GM12878 (cell line): ENCODE data around the gene TYROBP. TPM values are rescaled to one million over a fixed set of nuclear protein-coding genes. Genes with fewer than 3 reads are reported as not detected.
A peak's percentile ranks its signal among the peaks of the same experiment; 100 is the strongest.

Experiments used
- ATAC-seq: fragments of 200-7000 bp; cut with Tn5 transposase; 3 replicates; pipeline ENCODE4 v1.9.1; 2020; ENCODE audit warnings: mild to moderate bottlenecking, moderate library complexity
- BruUV-seq: library from RNA; stranded (reverse); fragments of 400-500 nt; replicated peaks from 2 replicates; lab custom pipeline; 2021; lab: Mats Ljungman, UMichigan
- CTCF ChIA-PET: fragments of 300-600 bp; sonication (Branson Sonifier 250); formaldehyde crosslinking; extraction: SDS; loops from one replicate; lab custom pipeline; 2021; ENCODE audit warnings: inconsistent platforms; lab: Yijun Ruan, JAX
- POLR2A ChIA-PET: fragments of 350-600 bp; formaldehyde crosslinking; extraction: SDS; loops from one replicate; lab custom pipeline; 2021; ENCODE audit warnings: inconsistent platforms; lab: Charles Lee
- RAD21 ChIA-PET: fragments of 300-600 bp; sonication (Branson Sonifier 250); formaldehyde crosslinking; loops from one replicate; lab custom pipeline; 2023; ENCODE audit warnings: antibody characterized with exemption; ENCODE audit not compliant: unreplicated experiment; lab: Charles Lee
- SMC1A ChIA-PET: fragments of 300-600 bp; sonication (Branson Sonifier 250); formaldehyde crosslinking; loops from one replicate; lab custom pipeline; 2023; ENCODE audit not compliant: unreplicated experiment, uncharacterized antibody; lab: Charles Lee
- DNase-seq: peaks from one replicate; pipeline ENCODE4 v3.0.0-alpha.2; 2011; ENCODE audit warnings: low read depth, low spot score
- FAIRE-seq: peaks from 3 replicates; lab custom pipeline; 2011; peaks lifted over from hg19 to GRCh38; lab: Jason Lieb, UNC
- H2AFZ ChIP-seq: 2 replicates; pipeline ENCODE4 v1.6.0; 2011; ENCODE audit warnings: low read depth, low read length, control low read depth; ENCODE audit not compliant: control insufficient read depth
- H3K27ac ChIP-seq: 2 replicates; pipeline ENCODE4 v1.5.1; 2011; ENCODE audit warnings: control low read depth; ENCODE audit not compliant: control insufficient read depth, insufficient read depth
- H3K27me3 ChIP-seq, 2 experiments: replicated peaks in 1 of 2; 2 replicates each; pipeline versions ENCODE4 v1.6.0 to v1.6.1; 2011; ENCODE audit warnings: low read length in 1 of 2; ENCODE audit not compliant: control insufficient read depth in 2 of 2, insufficient read depth in 2 of 2
- H3K36me3 ChIP-seq, 2 experiments: 2 replicates each; pipeline ENCODE4 v1.5.1; 2011; ENCODE audit warnings: low read length in 1 of 2; ENCODE audit not compliant: control insufficient read depth in 2 of 2, insufficient read depth in 2 of 2
- H3K4me1 ChIP-seq: 2 replicates; pipeline ENCODE4 v1.6.1; 2011; ENCODE audit warnings: mild to moderate bottlenecking, low read length, moderate library complexity, mixed read lengths; ENCODE audit not compliant: control insufficient read depth, insufficient read depth
- H3K4me2 ChIP-seq: 2 replicates; pipeline ENCODE4 v1.6.0; 2011; ENCODE audit warnings: control low read depth; ENCODE audit not compliant: control insufficient read depth, insufficient read depth
- H3K4me3 ChIP-seq: fragments of 200-600 bp; sonication (generic); 2 replicates; pipeline ENCODE4 v1.5.1; 2016
- H3K79me2 ChIP-seq: 2 replicates; pipeline ENCODE4 v1.6.0; 2011; ENCODE audit warnings: low read length; ENCODE audit not compliant: control insufficient read depth, insufficient read depth
- H3K9ac ChIP-seq: 2 replicates; pipeline ENCODE4 v1.8.0; 2011; ENCODE audit warnings: low read length, control low read depth, mixed read lengths; ENCODE audit not compliant: control insufficient read depth, insufficient read depth
- H3K9me3 ChIP-seq: replicated peaks from 3 replicates; pipeline ENCODE4 v1.5.1; 2011; ENCODE audit warnings: mild to moderate bottlenecking, low read length; ENCODE audit not compliant: control insufficient read depth, insufficient read depth
- H4K20me1 ChIP-seq: 2 replicates; pipeline ENCODE4 v1.6.0; 2011; ENCODE audit not compliant: control insufficient read depth, insufficient read depth
- CBFB ChIP-seq: IDR thresholded peaks from 2 replicates; pipeline ENCODE4 v1.6.1; 2016; ENCODE audit warnings: antibody characterized with exemption, low read depth
- CHD4 ChIP-seq: fragments of 200-600 bp; sonication (generic); IDR thresholded peaks from 2 replicates; pipeline ENCODE4 v1.6.1; 2016; ENCODE audit warnings: mild to moderate bottlenecking
- FOS ChIP-seq: IDR thresholded peaks from 3 replicates; pipeline ENCODE4 v1.6.1; 2011; ENCODE audit warnings: borderline replicate concordance; ENCODE audit not compliant: insufficient read length; ENCODE audit errors: extremely low read depth
- LARP7 ChIP-seq: fragments of 450-650 bp; IDR thresholded peaks from 2 replicates; pipeline ENCODE4 v1.6.1; 2017; ENCODE audit warnings: mild to moderate bottlenecking
- POLR2AphosphoS2 ChIP-seq: IDR thresholded peaks from 2 replicates; pipeline ENCODE4 v1.6.1; 2011; ENCODE audit warnings: low read depth, mild to moderate bottlenecking, low read length, improper control_type of control experiment, moderate library complexity
- WGBS: methylation state at CpG from one replicate; pipeline ENCODE4 v1.1.6; 2016; ENCODE audit warnings: low lambda C conversion rate; ENCODE audit not compliant: insufficient replicate concordance, insufficient coverage; ENCODE audit errors: missing lambda C conversion rate; 5-methylcytosine and 5-hydroxymethylcytosine counted together
- in situ Hi-C: fragments of 300-500 bp; cut with MboI; formaldehyde crosslinking; loops from 9 replicates; pipeline ENCODE4 v1.14.3; 2018; ENCODE audit warnings: mixed read lengths
- intact Hi-C: fragments of 100-400 bp; cut with micrococcal nuclease; formaldehyde crosslinking; loops from one replicate; pipeline ENCODE4 v1.14.2; 2022; ENCODE audit not compliant: unreplicated experiment
- polyA plus RNA-seq, 11 experiments: library from polyadenylated mRNA; depleted of rRNA in 4 of 11; unstranded in 6 of 11; stranded (reverse) in 5 of 11; fragments of >200 nt; fragmentation: Nextera tagmentation in 4 of 11; fragmentation: Illumina TruSeq in 1 of 11; extraction: Ambion mirVana in 4 of 11; extraction: Trizol in 1 of 11; gene quantifications; 1 replicate in 1 of 11; 2 replicates in 10 of 11; pipeline versions ENCODE4 v1.2.1 to v1.2.3, GENCODE V29; 2011 to 2016; ENCODE audit warnings: inconsistent platforms in 2 of 11, missing spikeins in 2 of 11, low read depth in 1 of 11
- small RNA-seq: library from RNA; depleted of rRNA; stranded (forward); fragments of <200 nt; gene quantifications from one replicate; pipeline ENCODE3, GENCODE V24; 2014
- total RNA-seq, 4 experiments: library from RNA; depleted of rRNA in 3 of 4; stranded (reverse); fragments of >200 nt in 3 of 4; fragmentation: Illumina TruSeq in 1 of 4; extraction: Trizol in 1 of 4; gene quantifications; 2 replicates each; pipeline versions ENCODE4 v1.2.1 to v1.2.3, GENCODE V29; 2013 to 2021
- TF ChIP-seq, protein P1 (sequence below): IDR thresholded peaks from 2 replicates; pipeline ENCODE4 v1.6.1; 2012; ENCODE audit warnings: low read depth, low read length, improper control_type of control experiment
- TF ChIP-seq, protein P2 (sequence below): IDR thresholded peaks from 2 replicates; pipeline ENCODE4 v1.6.1; 2012; ENCODE audit warnings: improper control_type of control experiment, low read depth, low read length; ENCODE audit not compliant: insufficient replicate concordance

TYROBP gene
- total and polyA plus RNA-seq, 10 of the 15 experiments (the other 5 are each of a cell fraction or from before 2014, with no cell fraction given), result 0.33 to 2.4 (median 0.58) TPM; not detected in 2

DNA sequence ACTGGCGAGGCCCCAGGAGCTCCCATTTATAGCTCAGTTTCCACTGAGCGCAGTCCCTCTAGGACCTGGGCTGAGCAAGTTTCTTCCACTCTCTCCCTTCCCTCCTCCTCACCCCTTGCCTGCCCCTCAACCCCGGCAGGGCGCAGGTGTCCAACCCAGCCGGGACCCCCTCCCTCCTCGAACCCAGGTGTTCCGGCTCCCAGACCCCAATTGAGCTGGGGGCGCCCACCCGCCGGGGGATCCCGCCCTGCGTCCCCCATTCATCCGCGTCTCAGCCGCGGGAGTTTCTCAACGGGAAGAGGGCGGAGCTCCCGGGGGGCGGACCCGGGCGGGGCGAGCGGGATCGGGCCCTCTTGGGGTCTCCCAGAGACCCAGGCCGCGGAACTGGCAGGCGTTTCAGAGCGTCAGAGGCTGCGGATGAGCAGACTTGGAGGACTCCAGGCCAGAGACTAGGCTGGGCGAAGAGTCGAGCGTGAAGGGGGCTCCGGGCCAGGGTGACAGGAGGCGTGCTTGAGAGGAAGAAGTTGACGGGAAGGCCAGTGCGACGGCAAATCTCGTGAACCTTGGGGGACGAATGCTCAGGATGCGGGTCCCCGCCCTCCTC lies 51.4 kb downstream of the TYROBP start, which contains the start of gene KIRREL2:
Gene KIRREL2 (plus strand): TSS at position 366 of the 604 bp plus-strand sequence. CDS start 209 bp downstream, at position 575.
- Histone ChIP-seq H3K9me3 (no peaks in the 10 kb centered on the region), H3K36me3 (no peaks in the 10 kb centered on the region), H2AFZ (peak within 1 kb of the TSS; percentile 72), H3K79me2 (no peaks in the 10 kb centered on the region), H4K20me1 (no peaks in the 10 kb centered on the region), H3K9ac (no peak within 1 kb of the TSS; the same call in 1 of the 2 replicates), H3K4me3 (peak within 1 kb of the TSS; percentile 68), H3K27ac (no peak within 1 kb of the TSS), H3K4me2 (peak within 1 kb of the TSS; percentile 90), H3K27me3 (peaks cover 14 to 16% of the 10 kb centered on the region in 2 experiments; a peak in 3 of 4 replicates), H3K4me1 (peaks cover 3% of the 10 kb centered on the region; the same call in 1 of the 2 replicates)
- ATAC-seq, result peak; percentile 59
- in situ Hi-C loops (no loop called here), intact Hi-C loops (no loop called here)
- ChIA-PET SMC1A (no interaction called here), RAD21 (no interaction called here), POLR2A (no interaction called here), CTCF (no interaction called here)
- no peak for TF ChIP-seq CHD4
- no peak for TF ChIP-seq FOS
- no peak for TF ChIP-seq POLR2AphosphoS2
- TF ChIP-seq CBFB, result no peak
- TF ChIP-seq, protein P1, sequence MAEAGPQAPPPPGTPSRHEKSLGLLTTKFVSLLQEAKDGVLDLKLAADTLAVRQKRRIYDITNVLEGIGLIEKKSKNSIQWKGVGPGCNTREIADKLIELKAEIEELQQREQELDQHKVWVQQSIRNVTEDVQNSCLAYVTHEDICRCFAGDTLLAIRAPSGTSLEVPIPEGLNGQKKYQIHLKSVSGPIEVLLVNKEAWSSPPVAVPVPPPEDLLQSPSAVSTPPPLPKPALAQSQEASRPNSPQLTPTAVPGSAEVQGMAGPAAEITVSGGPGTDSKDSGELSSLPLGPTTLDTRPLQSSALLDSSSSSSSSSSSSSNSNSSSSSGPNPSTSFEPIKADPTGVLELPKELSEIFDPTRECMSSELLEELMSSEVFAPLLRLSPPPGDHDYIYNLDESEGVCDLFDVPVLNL, result no peak
- no peak for TF ChIP-seq LARP7
- TF ChIP-seq, protein P2, sequence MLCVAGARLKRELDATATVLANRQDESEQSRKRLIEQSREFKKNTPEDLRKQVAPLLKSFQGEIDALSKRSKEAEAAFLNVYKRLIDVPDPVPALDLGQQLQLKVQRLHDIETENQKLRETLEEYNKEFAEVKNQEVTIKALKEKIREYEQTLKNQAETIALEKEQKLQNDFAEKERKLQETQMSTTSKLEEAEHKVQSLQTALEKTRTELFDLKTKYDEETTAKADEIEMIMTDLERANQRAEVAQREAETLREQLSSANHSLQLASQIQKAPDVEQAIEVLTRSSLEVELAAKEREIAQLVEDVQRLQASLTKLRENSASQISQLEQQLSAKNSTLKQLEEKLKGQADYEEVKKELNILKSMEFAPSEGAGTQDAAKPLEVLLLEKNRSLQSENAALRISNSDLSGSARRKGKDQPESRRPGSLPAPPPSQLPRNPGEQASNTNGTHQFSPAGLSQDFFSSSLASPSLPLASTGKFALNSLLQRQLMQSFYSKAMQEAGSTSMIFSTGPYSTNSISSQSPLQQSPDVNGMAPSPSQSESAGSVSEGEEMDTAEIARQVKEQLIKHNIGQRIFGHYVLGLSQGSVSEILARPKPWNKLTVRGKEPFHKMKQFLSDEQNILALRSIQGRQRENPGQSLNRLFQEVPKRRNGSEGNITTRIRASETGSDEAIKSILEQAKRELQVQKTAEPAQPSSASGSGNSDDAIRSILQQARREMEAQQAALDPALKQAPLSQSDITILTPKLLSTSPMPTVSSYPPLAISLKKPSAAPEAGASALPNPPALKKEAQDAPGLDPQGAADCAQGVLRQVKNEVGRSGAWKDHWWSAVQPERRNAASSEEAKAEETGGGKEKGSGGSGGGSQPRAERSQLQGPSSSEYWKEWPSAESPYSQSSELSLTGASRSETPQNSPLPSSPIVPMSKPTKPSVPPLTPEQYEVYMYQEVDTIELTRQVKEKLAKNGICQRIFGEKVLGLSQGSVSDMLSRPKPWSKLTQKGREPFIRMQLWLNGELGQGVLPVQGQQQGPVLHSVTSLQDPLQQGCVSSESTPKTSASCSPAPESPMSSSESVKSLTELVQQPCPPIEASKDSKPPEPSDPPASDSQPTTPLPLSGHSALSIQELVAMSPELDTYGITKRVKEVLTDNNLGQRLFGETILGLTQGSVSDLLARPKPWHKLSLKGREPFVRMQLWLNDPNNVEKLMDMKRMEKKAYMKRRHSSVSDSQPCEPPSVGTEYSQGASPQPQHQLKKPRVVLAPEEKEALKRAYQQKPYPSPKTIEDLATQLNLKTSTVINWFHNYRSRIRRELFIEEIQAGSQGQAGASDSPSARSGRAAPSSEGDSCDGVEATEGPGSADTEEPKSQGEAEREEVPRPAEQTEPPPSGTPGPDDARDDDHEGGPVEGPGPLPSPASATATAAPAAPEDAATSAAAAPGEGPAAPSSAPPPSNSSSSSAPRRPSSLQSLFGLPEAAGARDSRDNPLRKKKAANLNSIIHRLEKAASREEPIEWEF, result no peak
- no peak for FAIRE-seq
- DNase-seq, result no peak
- no TSS peak for BruUV-seq
- WGBS, result 2% methylated on average over 26 of the region's 42 CpGs

Small RNA genes lying within 50 kb of the gene (small RNA-seq; reads per million reads assigned to genes)
- gene AF038458.1, result not detected
- not detected for gene RN7SL402P

Other genes with a start within 250 kb of the TYROBP start
Only the 7 nearest of the 28 such genes appear.
- gene NPHS1, start 55.8 kb downstream of the TYROBP start, total RNA-seq (2014; rRNA removed), result not detected in 2 replicates
- gene NPHS1, start 55.8 kb downstream of the TYROBP start, total RNA-seq (2014; rRNA removed; fragmentation: Illumina TruSeq; extraction: Trizol), result not detected in 2 replicates
- gene NPHS1, start 55.8 kb downstream of the TYROBP start, total RNA-seq (2021), result not detected in 2 replicates
- not detected in 2 replicates for gene NPHS1, start 55.8 kb downstream of the TYROBP start, polyA plus RNA-seq (2011; rRNA removed)
- not detected in 2 replicates for gene NPHS1, start 55.8 kb downstream of the TYROBP start, polyA plus RNA-seq (2014; fragmentation: Illumina TruSeq; extraction: Trizol)
- gene NPHS1, start 55.8 kb downstream of the TYROBP start, polyA plus RNA-seq (2014; fragmentation: Nextera tagmentation; extraction: Ambion mirVana), result not detected
- gene NPHS1, start 55.8 kb downstream of the TYROBP start, polyA plus RNA-seq (2014; rRNA removed), result not detected in 2 replicates
- not detected for gene NPHS1, start 55.8 kb downstream of the TYROBP start, polyA plus RNA-seq (2016; fragmentation: Nextera tagmentation; extraction: Ambion mirVana)
- not detected in 2 replicates for gene KIRREL2, start 51.4 kb downstream of the TYROBP start, total RNA-seq (2014; rRNA removed)
- not detected in 2 replicates for gene KIRREL2, start 51.4 kb downstream of the TYROBP start, total RNA-seq (2014; rRNA removed; fragmentation: Illumina TruSeq; extraction: Trizol)
- gene KIRREL2, start 51.4 kb downstream of the TYROBP start, total RNA-seq (2021), result not detected in 2 replicates
- gene KIRREL2, start 51.4 kb downstream of the TYROBP start, polyA plus RNA-seq (2011; rRNA removed), result 0.03 TPM in 1 of 2 replicates, not detected in the other
- gene KIRREL2, start 51.4 kb downstream of the TYROBP start, polyA plus RNA-seq (2014; fragmentation: Illumina TruSeq; extraction: Trizol), result 0.08 TPM in 1 of 2 replicates, not detected in the other
- not detected for gene KIRREL2, start 51.4 kb downstream of the TYROBP start, polyA plus RNA-seq (2014; fragmentation: Nextera tagmentation; extraction: Ambion mirVana)
- 0.06 TPM in 1 of 2 replicates, not detected in the other for gene KIRREL2, start 51.4 kb downstream of the TYROBP start, polyA plus RNA-seq (2014; rRNA removed)
- not detected for gene KIRREL2, start 51.4 kb downstream of the TYROBP start, polyA plus RNA-seq (2016; fragmentation: Nextera tagmentation; extraction: Ambion mirVana)
- gene APLP1, start 39.7 kb downstream of the TYROBP start, total RNA-seq (2014; rRNA removed), result 1.0 and 1.9 TPM in 2 replicates
- gene APLP1, start 39.7 kb downstream of the TYROBP start, total RNA-seq (2014; rRNA removed; fragmentation: Illumina TruSeq; extraction: Trizol), result 0.45 TPM in 1 of 2 replicates, not detected in the other
- gene APLP1, start 39.7 kb downstream of the TYROBP start, total RNA-seq (2021), result 0.51 and 1.5 TPM in 2 replicates
- 1.3 and 2.2 TPM in 2 replicates for gene APLP1, start 39.7 kb downstream of the TYROBP start, polyA plus RNA-seq (2011; rRNA removed)
- 0.91 TPM in 1 of 2 replicates, not detected in the other for gene APLP1, start 39.7 kb downstream of the TYROBP start, polyA plus RNA-seq (2014; fragmentation: Illumina TruSeq; extraction: Trizol)
- gene APLP1, start 39.7 kb downstream of the TYROBP start, polyA plus RNA-seq (2014; fragmentation: Nextera tagmentation; extraction: Ambion mirVana), result under 1 TPM in 1 of 2 experiments, not detected in 1; 0.07 TPM
- 0.62 and 0.83 TPM in 2 replicates for gene APLP1, start 39.7 kb downstream of the TYROBP start, polyA plus RNA-seq (2014; rRNA removed)
- 1 to 10 TPM; 1.2 to 1.8 TPM for gene APLP1, start 39.7 kb downstream of the TYROBP start, polyA plus RNA-seq (2016; fragmentation: Nextera tagmentation; extraction: Ambion mirVana)
- gene NFKBID, start 7.8 kb downstream of the TYROBP start, total RNA-seq (2014; rRNA removed), result 32.0 and 36.3 TPM in 2 replicates
- gene NFKBID, start 7.8 kb downstream of the TYROBP start, total RNA-seq (2014; rRNA removed; fragmentation: Illumina TruSeq; extraction: Trizol), result 13.4 and 13.8 TPM in 2 replicates
- 30.3 and 36.9 TPM in 2 replicates for gene NFKBID, start 7.8 kb downstream of the TYROBP start, total RNA-seq (2021)
- gene NFKBID, start 7.8 kb downstream of the TYROBP start, polyA plus RNA-seq (2011; rRNA removed), result 5.9 and 12.3 TPM in 2 replicates
- 18.0 and 25.1 TPM in 2 replicates for gene NFKBID, start 7.8 kb downstream of the TYROBP start, polyA plus RNA-seq (2014; fragmentation: Illumina TruSeq; extraction: Trizol)
- gene NFKBID, start 7.8 kb downstream of the TYROBP start, polyA plus RNA-seq (2014; fragmentation: Nextera tagmentation; extraction: Ambion mirVana), result 1 to 10 TPM; 3.0 to 3.8 TPM
- gene NFKBID, start 7.8 kb downstream of the TYROBP start, polyA plus RNA-seq (2014; rRNA removed), result 46.7 and 53.3 TPM in 2 replicates
- gene NFKBID, start 7.8 kb downstream of the TYROBP start, polyA plus RNA-seq (2016; fragmentation: Nextera tagmentation; extraction: Ambion mirVana), result 10 to 100 TPM; 16.6 to 19.5 TPM
- gene HCST, start 5.8 kb downstream of the TYROBP start, total RNA-seq (2014; rRNA removed), result 27.3 and 33.3 TPM in 2 replicates
- gene HCST, start 5.8 kb downstream of the TYROBP start, total RNA-seq (2014; rRNA removed; fragmentation: Illumina TruSeq; extraction: Trizol), result 25.5 and 26.1 TPM in 2 replicates
- 28.6 and 30.7 TPM in 2 replicates for gene HCST, start 5.8 kb downstream of the TYROBP start, total RNA-seq (2021)
- gene HCST, start 5.8 kb downstream of the TYROBP start, polyA plus RNA-seq (2011; rRNA removed), result 9.8 and 13.3 TPM in 2 replicates
- 3.0 and 7.5 TPM in 2 replicates for gene HCST, start 5.8 kb downstream of the TYROBP start, polyA plus RNA-seq (2014; fragmentation: Illumina TruSeq; extraction: Trizol)
- 10 to 100 TPM; 34.0 to 40.4 TPM for gene HCST, start 5.8 kb downstream of the TYROBP start, polyA plus RNA-seq (2014; fragmentation: Nextera tagmentation; extraction: Ambion mirVana)
- 79.6 and 82.0 TPM in 2 replicates for gene HCST, start 5.8 kb downstream of the TYROBP start, polyA plus RNA-seq (2014; rRNA removed)
- gene HCST, start 5.8 kb downstream of the TYROBP start, polyA plus RNA-seq (2016; fragmentation: Nextera tagmentation; extraction: Ambion mirVana), result 10 to 100 TPM; 41.9 to 48.2 TPM
- gene LRFN3, start 28.1 kb upstream of the TYROBP start, total RNA-seq (2014; rRNA removed), result 0.76 and 2.0 TPM in 2 replicates
- gene LRFN3, start 28.1 kb upstream of the TYROBP start, total RNA-seq (2014; rRNA removed; fragmentation: Illumina TruSeq; extraction: Trizol), result 0.28 and 0.54 TPM in 2 replicates
- gene LRFN3, start 28.1 kb upstream of the TYROBP start, total RNA-seq (2021), result 5.8 and 7.3 TPM in 2 replicates
- 0.05 TPM in 1 of 2 replicates, not detected in the other for gene LRFN3, start 28.1 kb upstream of the TYROBP start, polyA plus RNA-seq (2011; rRNA removed)
- gene LRFN3, start 28.1 kb upstream of the TYROBP start, polyA plus RNA-seq (2014; fragmentation: Illumina TruSeq; extraction: Trizol), result 2.1 and 3.2 TPM in 2 replicates
- gene LRFN3, start 28.1 kb upstream of the TYROBP start, polyA plus RNA-seq (2014; fragmentation: Nextera tagmentation; extraction: Ambion mirVana), result under 1 TPM in 1 of 2 experiments, not detected in 1; 0.02 TPM
- 2.6 and 6.6 TPM in 2 replicates for gene LRFN3, start 28.1 kb upstream of the TYROBP start, polyA plus RNA-seq (2014; rRNA removed)
- 1 to 10 TPM; 1.6 to 2.6 TPM for gene LRFN3, start 28.1 kb upstream of the TYROBP start, polyA plus RNA-seq (2016; fragmentation: Nextera tagmentation; extraction: Ambion mirVana)
- 41.2 and 42.5 TPM in 2 replicates for gene SDHAF1, start 86.9 kb upstream of the TYROBP start, total RNA-seq (2014; rRNA removed)
- gene SDHAF1, start 86.9 kb upstream of the TYROBP start, total RNA-seq (2014; rRNA removed; fragmentation: Illumina TruSeq; extraction: Trizol), result 14.6 and 15.6 TPM in 2 replicates
- 30.9 and 32.7 TPM in 2 replicates for gene SDHAF1, start 86.9 kb upstream of the TYROBP start, total RNA-seq (2021)
- gene SDHAF1, start 86.9 kb upstream of the TYROBP start, polyA plus RNA-seq (2011; rRNA removed), result 13.2 and 17.9 TPM in 2 replicates
- gene SDHAF1, start 86.9 kb upstream of the TYROBP start, polyA plus RNA-seq (2014; fragmentation: Illumina TruSeq; extraction: Trizol), result 3.4 and 9.0 TPM in 2 replicates
- 1 to 10 TPM in 1 of 2 experiments, under 1 TPM in 1; 0.74 to 3.3 TPM for gene SDHAF1, start 86.9 kb upstream of the TYROBP start, polyA plus RNA-seq (2014; fragmentation: Nextera tagmentation; extraction: Ambion mirVana)
- gene SDHAF1, start 86.9 kb upstream of the TYROBP start, polyA plus RNA-seq (2014; rRNA removed), result 45.6 and 46.5 TPM in 2 replicates
- gene SDHAF1, start 86.9 kb upstream of the TYROBP start, polyA plus RNA-seq (2016; fragmentation: Nextera tagmentation; extraction: Ambion mirVana), result 10 to 100 TPM; 32.3 to 36.1 TPM